ENCODE data around the gene MOB3C. TPM values are rescaled to one million over a fixed set of nuclear protein-coding genes. Genes with fewer than 3 reads are reported as not detected.
A peak's percentile ranks its signal among the peaks of the same experiment; 100 is the strongest.

The MOB3C gene
- polyA plus RNA-seq, 3 donors, result 5.3 to 18.1 (median 6.1) TPM

DNA sequence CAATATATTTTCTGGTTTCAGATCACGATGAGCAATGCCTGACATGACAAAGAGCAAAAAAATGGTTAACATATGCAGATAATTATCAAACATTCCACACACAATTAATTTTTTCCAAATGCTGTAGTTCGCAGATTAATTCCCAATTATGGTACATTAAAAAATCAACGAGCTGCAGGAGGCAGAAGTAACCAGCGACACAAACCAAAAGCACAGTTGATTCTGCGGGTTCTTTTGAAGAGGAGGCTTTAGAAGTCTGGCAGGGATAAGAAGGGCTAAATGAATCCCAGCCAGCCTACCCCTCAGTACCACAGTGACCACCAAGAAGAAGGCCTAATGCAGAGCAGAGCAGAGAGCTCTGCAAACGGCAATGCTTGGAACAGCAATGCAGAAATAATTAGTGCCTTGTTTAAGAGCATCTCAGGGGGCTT, 48.1 kb downstream of the MOB3C start:
- H3K36me3 ChIP-seq (replicated peaks in 1 of 2; ENCODE audit: control insufficient read depth in 1 of 2, insufficient read depth in 2 of 2, low read length in 2 of 2), result peaks cover 79 to 100% of the 10 kb centered on the region in 2 donors
- H4K20me1 ChIP-seq (ENCODE audit: insufficient read depth, low read length), result no peaks in the 10 kb centered on the region
- no peak for DNase-seq
- H3K4me3 ChIP-seq (replicated peaks in 1 of 3; ENCODE audit: low read depth in 2 of 3, low read length in 3 of 3), result no peak overlapping the region
- no peaks in the 10 kb centered on the region for H3K4me1 ChIP-seq (ENCODE audit: control insufficient read depth in 1 of 2, insufficient read depth in 2 of 2, low read length in 2 of 2)
- H3K27ac ChIP-seq (ENCODE audit: low read depth in 1 of 2, low read length in 2 of 2), result no peak overlapping the region
- Mint-ChIP-seq H3K27me3 (ENCODE audit: low read depth in 3 of 3) (no peaks in the 10 kb centered on the region), H3K9me3 (no peaks in the 10 kb centered on the region), H3K4me1 (no peaks in the 10 kb centered on the region), H3K27ac (no peak overlapping the region), H3K4me3 (no peak overlapping the region), H3K36me3 (peaks cover 73 to 94% of the 10 kb centered on the region in 2 donors)
- intact Hi-C loops (cut with micrococcal nuclease), result no loop called here
- no peaks in the 10 kb centered on the region for H3K27me3 ChIP-seq (ENCODE audit: control insufficient read depth in 2 of 2, insufficient read depth in 2 of 2, low read length in 2 of 2)
- 100% methylated on average over 1 of the region's 6 CpGs for WGBS (ENCODE audit: insufficient coverage)
- no peaks in the 10 kb centered on the region for H3K79me2 ChIP-seq (ENCODE audit: insufficient read depth, low read length)
- H3K4me2 ChIP-seq (replicated peaks; ENCODE audit: extremely low read depth, low read length, poor library complexity, severe bottlenecking), result no peak overlapping the region
- no peak overlapping the region for H2AFZ ChIP-seq (ENCODE audit: insufficient read depth, low read depth, low read length, poor library complexity, severe bottlenecking)
- H3K9ac ChIP-seq (ENCODE audit: insufficient read depth, low read length, poor library complexity, severe bottlenecking), result no peak overlapping the region
- no peaks in the 10 kb centered on the region for H3K9me3 ChIP-seq (replicated peaks in 1 of 2; ENCODE audit: control insufficient read depth in 1 of 2, insufficient read depth in 1 of 2, low read length in 2 of 2)
- TF ChIP-seq, protein P1, sequence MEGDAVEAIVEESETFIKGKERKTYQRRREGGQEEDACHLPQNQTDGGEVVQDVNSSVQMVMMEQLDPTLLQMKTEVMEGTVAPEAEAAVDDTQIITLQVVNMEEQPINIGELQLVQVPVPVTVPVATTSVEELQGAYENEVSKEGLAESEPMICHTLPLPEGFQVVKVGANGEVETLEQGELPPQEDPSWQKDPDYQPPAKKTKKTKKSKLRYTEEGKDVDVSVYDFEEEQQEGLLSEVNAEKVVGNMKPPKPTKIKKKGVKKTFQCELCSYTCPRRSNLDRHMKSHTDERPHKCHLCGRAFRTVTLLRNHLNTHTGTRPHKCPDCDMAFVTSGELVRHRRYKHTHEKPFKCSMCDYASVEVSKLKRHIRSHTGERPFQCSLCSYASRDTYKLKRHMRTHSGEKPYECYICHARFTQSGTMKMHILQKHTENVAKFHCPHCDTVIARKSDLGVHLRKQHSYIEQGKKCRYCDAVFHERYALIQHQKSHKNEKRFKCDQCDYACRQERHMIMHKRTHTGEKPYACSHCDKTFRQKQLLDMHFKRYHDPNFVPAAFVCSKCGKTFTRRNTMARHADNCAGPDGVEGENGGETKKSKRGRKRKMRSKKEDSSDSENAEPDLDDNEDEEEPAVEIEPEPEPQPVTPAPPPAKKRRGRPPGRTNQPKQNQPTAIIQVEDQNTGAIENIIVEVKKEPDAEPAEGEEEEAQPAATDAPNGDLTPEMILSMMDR (IDR thresholded peaks at IDR 0.05), result no peak

DNA sequence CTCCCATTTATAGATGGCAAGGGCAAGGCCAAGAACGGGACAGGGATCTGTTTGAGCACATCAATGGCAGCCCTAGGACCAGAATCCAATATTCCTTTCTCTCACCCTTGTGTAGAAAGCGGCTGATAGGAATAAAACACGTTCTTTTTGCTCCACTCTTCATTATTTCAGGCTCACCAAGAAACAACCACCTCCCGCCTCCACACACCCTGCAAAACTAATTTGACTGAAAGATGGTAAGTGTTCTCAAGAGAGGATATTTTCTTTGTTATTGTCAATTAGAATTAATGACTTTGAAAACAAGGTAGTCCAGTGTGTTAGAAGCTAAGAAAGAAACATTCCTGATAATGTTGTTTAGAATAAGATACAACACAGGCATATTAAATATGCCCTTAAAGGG, 53.3 kb downstream of the MOB3C start:
- no peaks in the 10 kb centered on the region for H3K9me3 Mint-ChIP-seq
- Histone ChIP-seq H3K36me3 (replicated peaks in 1 of 2; ENCODE audit: control insufficient read depth in 1 of 2, insufficient read depth in 2 of 2, low read length in 2 of 2) (peaks cover 91 to 100% of the 10 kb centered on the region in 2 donors), H3K9ac (ENCODE audit: insufficient read depth, low read length, poor library complexity, severe bottlenecking) (no peak overlapping the region), H3K4me2 (replicated peaks; ENCODE audit: extremely low read depth, low read length, poor library complexity, severe bottlenecking) (no peak overlapping the region), H3K4me3 (replicated peaks in 1 of 3; ENCODE audit: low read depth in 2 of 3, low read length in 3 of 3) (no peak overlapping the region), H3K27ac (ENCODE audit: low read depth in 1 of 2, low read length in 2 of 2) (no peak overlapping the region), H3K9me3 (replicated peaks in 1 of 2; ENCODE audit: control insufficient read depth in 1 of 2, insufficient read depth in 1 of 2, low read length in 2 of 2) (no peaks in the 10 kb centered on the region), H3K27me3 (ENCODE audit: control insufficient read depth in 2 of 2, insufficient read depth in 2 of 2, low read length in 2 of 2) (no peaks in the 10 kb centered on the region), H2AFZ (ENCODE audit: insufficient read depth, low read depth, low read length, poor library complexity, severe bottlenecking) (no peak overlapping the region), H3K79me2 (ENCODE audit: insufficient read depth, low read length) (no peaks in the 10 kb centered on the region), H3K4me1 (ENCODE audit: control insufficient read depth in 1 of 2, insufficient read depth in 2 of 2, low read length in 2 of 2) (no peaks in the 10 kb centered on the region), H4K20me1 (ENCODE audit: insufficient read depth, low read length) (no peaks in the 10 kb centered on the region)
- H3K27ac Mint-ChIP-seq, result peak overlapping the region in 1 of 7 donors; percentile 13
- TF ChIP-seq, protein P1 (IDR thresholded peaks at IDR 0.05), result no peak
- H3K4me1 Mint-ChIP-seq, result no peaks in the 10 kb centered on the region
- DNase-seq, result no peak
- peaks cover 90 to 99% of the 10 kb centered on the region in 2 donors for H3K36me3 Mint-ChIP-seq
- H3K4me3 Mint-ChIP-seq, result no peak overlapping the region
- intact Hi-C loops (cut with micrococcal nuclease), result no loop called here
- peaks cover 0 to 2% (median 0%) of the 10 kb centered on the region in 3 donors for H3K27me3 Mint-ChIP-seq (ENCODE audit: low read depth in 3 of 3)
- WGBS (ENCODE audit: insufficient coverage), result 100% methylated on average over 1 of the region's 4 CpGs
